OCI-LY7 (cell line): Measurements from ENCODE around the gene REC8.

Experiments used
- CTCF ChIP-seq: fragments of 200-600 bp; sonication (generic); conservative IDR thresholded peaks from 2 replicates; pipeline ENCODE4 v1.5.1; 2014; ENCODE audit warnings: mild to moderate bottlenecking, antibody characterized with exemption, low read length, moderate library complexity, mixed read lengths
- EZH2phosphoT487 ChIP-seq: fragments of 200-600 bp; sonication (generic); IDR thresholded peaks from 2 replicates; pipeline ENCODE4 v1.6.1; 2018; ENCODE audit warnings: low read depth, borderline replicate concordance, mild to moderate bottlenecking, mixed run types, antibody characterized with exemption, low read length, moderate library complexity, mixed read lengths

- TF ChIP-seq CTCF (no peak), EZH2phosphoT487 (no peak)
Observed at GRCh38 chr14:24172261-24172860, 481 bp downstream of the REC8 start.
